Endothelial cell of umbilical vein (primary cell): ENCODE data around the gene TRIM46. TPM values are rescaled to one million over a fixed set of nuclear protein-coding genes. Genes with fewer than 3 reads are reported as not detected.
"Not testable (repeated sequence)": the region's sequence is repeated elsewhere in the genome, so short reads cannot be mapped to it uniquely, and the experiment has no call there.

Experiments
- BruUV-seq: library from RNA; stranded (reverse); fragments of 400-500 nt; replicated peaks from 2 replicates; lab custom pipeline; 2021; lab: Mats Ljungman, UMichigan
- CTCF ChIA-PET: fragments of 300-600, 350-600 bp; sonication (Branson Sonifier 250); formaldehyde crosslinking; loops from one replicate; lab custom pipeline; 2021; ENCODE audit warnings: antibody characterized with exemption, inconsistent platforms; lab: Charles Lee
- POLR2A ChIA-PET: fragments of 300-600, 350-600 bp; sonication (Branson Sonifier 250); formaldehyde crosslinking; loops from one replicate; lab custom pipeline; 2021; ENCODE audit warnings: antibody characterized with exemption, inconsistent platforms; lab: Charles Lee
- DNase-seq: peaks from one replicate; pipeline ENCODE4 v3.0.0-alpha.2; 2011; ENCODE audit warnings: low read depth, low spot score
- FAIRE-seq: peaks from 2 replicates; lab custom pipeline; 2011; peaks lifted over from hg19 to GRCh38; lab: Jason Lieb, UNC
- H2AFZ ChIP-seq: 2 replicates; pipeline ENCODE4 v1.6.0; 2012; ENCODE audit warnings: low read depth, low read length, control low read depth, inconsistent platforms
- H3K27ac ChIP-seq: 2 replicates; pipeline ENCODE4 v1.5.1; 2011; ENCODE audit warnings: low read depth, mild to moderate bottlenecking, control low read depth, low read length, moderate library complexity; ENCODE audit not compliant: insufficient read depth
- H3K27me3 ChIP-seq, 2 experiments: 2 replicates each; pipeline versions ENCODE4 v1.6.0 to v1.6.1; 2011; ENCODE audit warnings: low read length in 2 of 2, mixed read lengths in 1 of 2; ENCODE audit not compliant: control insufficient read depth in 2 of 2, insufficient read depth in 2 of 2
- H3K36me3 ChIP-seq, 2 experiments: 2 replicates in 1 of 2; 3 replicates in 1 of 2; pipeline ENCODE4 v1.5.1; 2011; ENCODE audit warnings: low read length in 2 of 2, mild to moderate bottlenecking in 1 of 2, moderate library complexity in 1 of 2; ENCODE audit not compliant: control insufficient read depth in 2 of 2, insufficient read depth in 2 of 2; ENCODE audit errors: extremely low read depth in 1 of 2
- H3K4me1 ChIP-seq: 3 replicates; pipeline ENCODE4 v1.5.1; 2011; ENCODE audit warnings: mild to moderate bottlenecking, low read length; ENCODE audit not compliant: control insufficient read depth, insufficient read depth; ENCODE audit errors: extremely low read depth
- H3K4me2 ChIP-seq: 2 replicates; pipeline ENCODE4 v1.6.1; 2011; ENCODE audit warnings: low read length, control low read depth, mixed read lengths; ENCODE audit not compliant: insufficient read depth
- H3K4me3 ChIP-seq, 3 experiments: fragments of 200-600 bp in 1 of 3; sonication (generic), shearing (Covaris generic) in 1 of 3; replicated peaks in 1 of 3; 2 replicates each; pipeline ENCODE4 v1.5.1; 2011 to 2016; ENCODE audit warnings: control low read depth in 3 of 3, low read length in 3 of 3, mild to moderate bottlenecking in 2 of 3, inconsistent platforms in 1 of 3, low read depth in 1 of 3, moderate library complexity in 1 of 3; ENCODE audit not compliant: insufficient read depth in 1 of 3
- H3K79me2 ChIP-seq: 2 replicates; pipeline ENCODE4 v1.6.0; 2012; ENCODE audit warnings: low read length, inconsistent platforms; ENCODE audit not compliant: control insufficient read depth, insufficient read depth
- H3K9ac ChIP-seq: replicated peaks from 2 replicates; pipeline ENCODE3; 2011; ENCODE audit warnings: low read length, control low read depth; ENCODE audit not compliant: insufficient read depth; ENCODE audit errors: extremely low read depth
- H3K9me1 ChIP-seq: replicated peaks from 3 replicates; pipeline ENCODE4 v1.6.0; 2011; ENCODE audit warnings: mild to moderate bottlenecking, low read length; ENCODE audit not compliant: control insufficient read depth, insufficient read depth; ENCODE audit errors: extremely low read depth
- H3K9me3 ChIP-seq: replicated peaks from 2 replicates; pipeline ENCODE4 v1.5.1; 2012; ENCODE audit warnings: low read length, inconsistent platforms; ENCODE audit not compliant: control insufficient read depth, insufficient read depth
- H4K20me1 ChIP-seq: replicated peaks from 2 replicates; pipeline ENCODE3; 2011; ENCODE audit warnings: mild to moderate bottlenecking, low read length; ENCODE audit not compliant: control insufficient read depth, insufficient read depth; ENCODE audit errors: extremely low read depth
- CTCF ChIP-seq, 2 donors: IDR thresholded peaks; 1 replicate in 1 of 2; 2 replicates in 1 of 2; pipeline ENCODE4 v1.5.1; 2011; ENCODE audit warnings: low read length in 2 of 2, mild to moderate bottlenecking in 2 of 2, moderate library complexity in 2 of 2, control low read depth in 1 of 2, inconsistent platforms in 1 of 2, low read depth in 1 of 2; ENCODE audit not compliant: insufficient read depth in 1 of 2; ENCODE audit errors: extremely low read depth in 1 of 2
- EZH2 ChIP-seq: IDR thresholded peaks from 2 replicates; pipeline ENCODE4 v1.6.1; 2012; ENCODE audit warnings: borderline replicate concordance, low read depth, mild to moderate bottlenecking, moderate library complexity, low read length, inconsistent platforms; ENCODE audit not compliant: severe bottlenecking
- FOS ChIP-seq: IDR thresholded peaks from 2 replicates; pipeline ENCODE4 v1.6.1; 2011; ENCODE audit warnings: mild to moderate bottlenecking, low read length, moderate library complexity, borderline replicate concordance; ENCODE audit not compliant: insufficient read depth
- GATA2 ChIP-seq: IDR thresholded peaks from 2 replicates; pipeline ENCODE4 v1.7.0; 2011; ENCODE audit warnings: low read depth, mild to moderate bottlenecking, moderate library complexity, mixed read lengths, low read length; ENCODE audit not compliant: insufficient read length, insufficient read depth
- JUN ChIP-seq: IDR thresholded peaks from 2 replicates; pipeline ENCODE4 v1.6.1; 2011; ENCODE audit warnings: borderline replicate concordance, low read depth; ENCODE audit not compliant: insufficient read length, insufficient read depth
- MYC ChIP-seq: IDR thresholded peaks from one replicate; pipeline ENCODE4 v1.6.1; 2011; ENCODE audit warnings: mild to moderate bottlenecking, low read depth, low read length
- POLR2A ChIP-seq: IDR thresholded peaks from 2 replicates; pipeline ENCODE4 v1.6.1; 2012; ENCODE audit warnings: low read depth, mild to moderate bottlenecking, control low read depth, low read length
- POLR2AphosphoS5 ChIP-seq: IDR thresholded peaks from 2 replicates; pipeline ENCODE4 v1.6.1; 2012; ENCODE audit warnings: low read depth, mild to moderate bottlenecking, control low read depth, low read length, moderate library complexity; ENCODE audit not compliant: insufficient read depth
- dilution Hi-C: fragments of 300-500 bp; cut with MboI; formaldehyde crosslinking; loops from one replicate; pipeline ENCODE4 v1.15.0; 2019; ENCODE audit warnings: low sequenced_read_pairs; ENCODE audit not compliant: extremely low pct_ligation_motif_present
- intact Hi-C: fragments of 100-400 bp; cut with micrococcal nuclease; formaldehyde crosslinking; loops from one replicate; pipeline ENCODE4 v1.10.0; 2022
- polyA plus RNA-seq, 4 experiments: library from polyadenylated mRNA; depleted of rRNA in 3 of 4; stranded (reverse) in 3 of 4; unstranded in 1 of 4; fragments of >200 nt; gene quantifications; 2 replicates each; pipeline versions ENCODE4 v1.2.1 to v1.2.3, GENCODE V29; 2011 to 2012; ENCODE audit warnings: missing spikeins in 1 of 4
- total RNA-seq: library from RNA; stranded (reverse); gene quantifications from 2 replicates; pipeline ENCODE4 v1.2.3, GENCODE V29; 2021
- TF ChIP-seq, protein P1 (sequence below): IDR thresholded peaks from 2 replicates; pipeline ENCODE4 v1.6.1; 2011; ENCODE audit not compliant: insufficient read depth, insufficient read length

The TRIM46 gene
- total and polyA plus RNA-seq, 2 donors (not counting 3 experiments of a cell fraction or from before 2014, with no cell fraction given): 9.5 to 10.0 TPM

DNA sequence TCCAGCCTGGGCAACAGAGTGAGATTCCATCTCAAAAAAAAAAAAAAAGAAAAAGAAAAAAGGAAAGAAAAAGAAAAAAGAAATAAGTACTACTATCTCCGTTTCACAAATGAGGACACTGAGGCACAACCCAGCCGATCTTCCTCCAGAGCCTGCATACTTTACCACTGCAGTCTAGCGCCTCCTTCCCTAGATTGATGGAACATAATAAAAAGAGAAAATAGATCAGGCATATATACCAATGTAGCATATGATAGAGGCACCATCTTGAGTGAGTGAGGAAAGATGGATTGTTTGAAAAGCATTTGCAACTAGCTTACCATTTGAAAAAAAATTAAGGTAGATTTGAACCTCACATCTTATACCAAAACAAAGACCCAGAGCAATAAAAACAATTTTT, 28.2 kb upstream of the TRIM46 start:
- TF ChIP-seq MYC (no peak), EZH2 (no peak), FOS (no peak), POLR2A (no peak), POLR2AphosphoS5 (no peak), GATA2 (no peak), JUN (no peak), CTCF (IDR thresholded peaks at IDR 0.05; ENCODE audit: extremely low read depth in 1 of 2, insufficient read depth in 1 of 2, low read depth in 1 of 2, low read length in 2 of 2) (no peak)
- TF ChIP-seq, protein P1, sequence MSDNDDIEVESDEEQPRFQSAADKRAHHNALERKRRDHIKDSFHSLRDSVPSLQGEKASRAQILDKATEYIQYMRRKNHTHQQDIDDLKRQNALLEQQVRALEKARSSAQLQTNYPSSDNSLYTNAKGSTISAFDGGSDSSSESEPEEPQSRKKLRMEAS: no peak
- peaks cover 4% of the 10 kb centered on the region in 2 experiments for H3K27me3 ChIP-seq
- no peak overlapping the region for H3K27ac ChIP-seq
- H3K4me2 ChIP-seq: no peak overlapping the region
- no peaks in the 10 kb centered on the region for H3K4me1 ChIP-seq
- no peak overlapping the region for H3K4me3 ChIP-seq
- no peak overlapping the region for H3K9ac ChIP-seq
- H3K9me3 ChIP-seq: no peaks in the 10 kb centered on the region
- FAIRE-seq (no peak), DNase-seq (no peak)
- no peaks in the 10 kb centered on the region for H3K36me3 ChIP-seq
- ChIA-PET POLR2A (no interaction called here), CTCF (interaction anchor here (1.0 to 4.0 kb wide), 3 partner anchors 22 to 54 kb away, joined by 4 to 31 read pairs (median 10); partner anchors contain the start of gene KRTCAP2)
- H3K79me2 ChIP-seq: no peaks in the 10 kb centered on the region
- BruUV-seq: no TSS peak
- H3K9me1 ChIP-seq: no peaks in the 10 kb centered on the region
- intact Hi-C loops: no loop called here
- no peak overlapping the region for H2AFZ ChIP-seq
- H4K20me1 ChIP-seq: no peaks in the 10 kb centered on the region
- dilution Hi-C loops: no loop called here

DNA sequence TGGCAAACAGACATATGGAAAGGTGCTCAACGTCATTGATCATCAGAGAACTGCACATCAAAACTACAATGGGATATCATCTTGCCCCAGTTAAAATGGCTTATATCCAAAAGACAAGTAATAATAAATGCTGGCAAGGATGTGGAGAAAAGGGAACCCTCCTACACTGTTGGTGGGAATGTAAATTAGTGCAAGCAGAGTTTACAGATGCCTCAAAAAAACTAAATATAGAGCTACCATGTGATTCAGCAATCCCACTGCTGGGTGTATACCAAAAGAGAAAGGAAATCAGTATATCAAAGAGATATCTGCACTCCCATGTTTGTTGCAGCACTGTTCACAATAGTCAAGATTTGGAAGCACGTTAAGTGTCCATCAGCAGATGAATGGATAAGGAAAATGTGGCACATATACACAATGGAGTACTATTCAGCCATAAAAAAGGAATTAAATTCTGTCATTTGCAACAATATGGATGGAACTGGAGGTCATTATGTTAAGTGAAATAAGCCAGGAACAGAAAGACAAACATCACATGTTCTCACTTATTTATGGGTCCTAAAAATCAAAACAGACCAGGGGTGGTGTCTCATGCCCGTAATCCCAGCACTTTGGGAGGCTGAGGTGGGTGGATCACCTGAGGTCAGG, 17.5 kb upstream of the TRIM46 start:
- dilution Hi-C loops, intact Hi-C loops, H3K4me2 ChIP-seq, H3K4me1 ChIP-seq, H2AFZ ChIP-seq, H3K79me2 ChIP-seq, H3K36me3 ChIP-seq, BruUV-seq, H4K20me1 ChIP-seq, H3K27ac ChIP-seq, DNase-seq, H3K9ac ChIP-seq, POLR2A ChIA-PET, H3K27me3 ChIP-seq, H3K9me3 ChIP-seq, H3K9me1 ChIP-seq, H3K4me3 ChIP-seq, FAIRE-seq: not testable (repeated sequence)
- CTCF ChIA-PET: interaction anchor here (1.8 to 2.0 kb wide), 2 partner anchors 11 to 65 kb away, joined by 7 to 9 read pairs; no protein-coding TSS in a partner anchor
